GM12878 (cell line): Measurements from ENCODE around the gene RAD9A. TPM values are rescaled to one million over a fixed set of nuclear protein-coding genes. Genes with fewer than 3 reads are reported as not detected.

Source experiments
- ATAC-seq: fragments of 200-7000 bp; cut with Tn5 transposase; 3 replicates; pipeline ENCODE4 v1.9.1; 2020; ENCODE audit warnings: mild to moderate bottlenecking, moderate library complexity
- BruUV-seq: library from RNA; stranded (reverse); fragments of 400-500 nt; replicated peaks from 2 replicates; lab custom pipeline; 2021; lab: Mats Ljungman, UMichigan
- CTCF ChIA-PET: fragments of 300-600 bp; sonication (Branson Sonifier 250); formaldehyde crosslinking; extraction: SDS; loops from one replicate; lab custom pipeline; 2021; ENCODE audit warnings: inconsistent platforms; lab: Yijun Ruan, JAX
- POLR2A ChIA-PET: fragments of 350-600 bp; formaldehyde crosslinking; extraction: SDS; loops from one replicate; lab custom pipeline; 2021; ENCODE audit warnings: inconsistent platforms; lab: Charles Lee
- RAD21 ChIA-PET: fragments of 300-600 bp; sonication (Branson Sonifier 250); formaldehyde crosslinking; loops from one replicate; lab custom pipeline; 2023; ENCODE audit warnings: antibody characterized with exemption; ENCODE audit not compliant: unreplicated experiment; lab: Charles Lee
- SMC1A ChIA-PET: fragments of 300-600 bp; sonication (Branson Sonifier 250); formaldehyde crosslinking; loops from one replicate; lab custom pipeline; 2023; ENCODE audit not compliant: unreplicated experiment, uncharacterized antibody; lab: Charles Lee
- DNase-seq: peaks from one replicate; pipeline ENCODE4 v3.0.0-alpha.2; 2011; ENCODE audit warnings: low read depth, low spot score
- FAIRE-seq: peaks from 3 replicates; lab custom pipeline; 2011; peaks lifted over from hg19 to GRCh38; lab: Jason Lieb, UNC
- H2AFZ ChIP-seq: 2 replicates; pipeline ENCODE4 v1.6.0; 2011; ENCODE audit warnings: low read depth, low read length, control low read depth; ENCODE audit not compliant: control insufficient read depth
- H3K27ac ChIP-seq: 2 replicates; pipeline ENCODE4 v1.5.1; 2011; ENCODE audit warnings: control low read depth; ENCODE audit not compliant: control insufficient read depth, insufficient read depth
- H3K27me3 ChIP-seq, 2 experiments: replicated peaks in 1 of 2; 2 replicates each; pipeline versions ENCODE4 v1.6.0 to v1.6.1; 2011; ENCODE audit warnings: low read length in 1 of 2; ENCODE audit not compliant: control insufficient read depth in 2 of 2, insufficient read depth in 2 of 2
- H3K36me3 ChIP-seq, 2 experiments: 2 replicates each; pipeline ENCODE4 v1.5.1; 2011; ENCODE audit warnings: low read length in 1 of 2; ENCODE audit not compliant: control insufficient read depth in 2 of 2, insufficient read depth in 2 of 2
- H3K4me1 ChIP-seq: 2 replicates; pipeline ENCODE4 v1.6.1; 2011; ENCODE audit warnings: mild to moderate bottlenecking, low read length, moderate library complexity, mixed read lengths; ENCODE audit not compliant: control insufficient read depth, insufficient read depth
- H3K4me2 ChIP-seq: 2 replicates; pipeline ENCODE4 v1.6.0; 2011; ENCODE audit warnings: control low read depth; ENCODE audit not compliant: control insufficient read depth, insufficient read depth
- H3K4me3 ChIP-seq: fragments of 200-600 bp; sonication (generic); 2 replicates; pipeline ENCODE4 v1.5.1; 2016
- H3K79me2 ChIP-seq: 2 replicates; pipeline ENCODE4 v1.6.0; 2011; ENCODE audit warnings: low read length; ENCODE audit not compliant: control insufficient read depth, insufficient read depth
- H3K9ac ChIP-seq: 2 replicates; pipeline ENCODE4 v1.8.0; 2011; ENCODE audit warnings: low read length, control low read depth, mixed read lengths; ENCODE audit not compliant: control insufficient read depth, insufficient read depth
- H3K9me3 ChIP-seq: replicated peaks from 3 replicates; pipeline ENCODE4 v1.5.1; 2011; ENCODE audit warnings: mild to moderate bottlenecking, low read length; ENCODE audit not compliant: control insufficient read depth, insufficient read depth
- H4K20me1 ChIP-seq: 2 replicates; pipeline ENCODE4 v1.6.0; 2011; ENCODE audit not compliant: control insufficient read depth, insufficient read depth
- BHLHE40 ChIP-seq, 2 experiments: fragments of 450-650 bp in 1 of 2; IDR thresholded peaks; 2 replicates each; pipeline ENCODE4 v1.6.1; 2011 to 2017; ENCODE audit warnings: low read depth in 2 of 2, borderline replicate concordance in 1 of 2, improper control_type of control experiment in 1 of 2, low read length in 1 of 2, mild to moderate bottlenecking in 1 of 2
- GABPA ChIP-seq: IDR thresholded peaks from 2 replicates; pipeline ENCODE4 v1.6.1; 2014; ENCODE audit warnings: antibody characterized with exemption, low read depth, mild to moderate bottlenecking, inconsistent platforms
- JUND ChIP-seq: IDR thresholded peaks from 2 replicates; pipeline ENCODE4 v1.6.1; 2012; ENCODE audit warnings: low read depth, mild to moderate bottlenecking, low read length, improper control_type of control experiment, moderate library complexity
- KDM1A ChIP-seq: fragments of 200-600 bp; sonication (generic); IDR thresholded peaks from 2 replicates; pipeline ENCODE4 v1.6.1; 2016; ENCODE audit warnings: borderline replicate concordance
- MYB ChIP-seq: fragments of 150-350 bp; IDR thresholded peaks from 2 replicates; pipeline ENCODE4 v1.6.1; 2014; ENCODE audit warnings: mild to moderate bottlenecking, low read depth, low read length, borderline replicate concordance
- NBN ChIP-seq: fragments of 450-650 bp; IDR thresholded peaks from 2 replicates; pipeline ENCODE4 v1.6.1; 2016
- NFYA ChIP-seq: IDR thresholded peaks from 2 replicates; pipeline ENCODE4 v1.6.1; 2011; ENCODE audit warnings: low read depth, mild to moderate bottlenecking, low read length, improper control_type of control experiment, borderline replicate concordance
- NR2C1 ChIP-seq: fragments of 450-650 bp; IDR thresholded peaks from 2 replicates; pipeline ENCODE4 v1.6.1; 2017; ENCODE audit warnings: antibody characterized with exemption, mild to moderate bottlenecking, moderate library complexity
- RCOR1 ChIP-seq: conservative IDR thresholded peaks from 2 replicates; pipeline ENCODE4 v1.6.1; 2012; ENCODE audit warnings: low read depth, low read length, improper control_type of control experiment
- TBL1XR1 ChIP-seq: IDR thresholded peaks from 2 replicates; pipeline ENCODE4 v1.6.1; 2012; ENCODE audit warnings: low read depth, low read length, improper control_type of control experiment
- ZBED1 ChIP-seq: IDR thresholded peaks from 2 replicates; pipeline ENCODE4 v1.6.1; 2016; ENCODE audit warnings: borderline replicate concordance
- ZZZ3 ChIP-seq: IDR thresholded peaks from 2 replicates; pipeline ENCODE4 v1.6.1; 2011; ENCODE audit warnings: low read depth; ENCODE audit not compliant: control insufficient read depth, insufficient read length
- WGBS: methylation state at CpG from one replicate; pipeline ENCODE4 v1.1.6; 2016; ENCODE audit warnings: low lambda C conversion rate; ENCODE audit not compliant: insufficient replicate concordance, insufficient coverage; ENCODE audit errors: missing lambda C conversion rate; 5-methylcytosine and 5-hydroxymethylcytosine counted together
- in situ Hi-C: fragments of 300-500 bp; cut with MboI; formaldehyde crosslinking; loops from 9 replicates; pipeline ENCODE4 v1.14.3; 2018; ENCODE audit warnings: mixed read lengths
- intact Hi-C: fragments of 100-400 bp; cut with micrococcal nuclease; formaldehyde crosslinking; loops from one replicate; pipeline ENCODE4 v1.14.2; 2022; ENCODE audit not compliant: unreplicated experiment
- polyA plus RNA-seq, 11 experiments: library from polyadenylated mRNA; depleted of rRNA in 4 of 11; unstranded in 6 of 11; stranded (reverse) in 5 of 11; fragments of >200 nt; fragmentation: Nextera tagmentation in 4 of 11; fragmentation: Illumina TruSeq in 1 of 11; extraction: Ambion mirVana in 4 of 11; extraction: Trizol in 1 of 11; gene quantifications; 1 replicate in 1 of 11; 2 replicates in 10 of 11; pipeline versions ENCODE4 v1.2.1 to v1.2.3, GENCODE V29; 2011 to 2016; ENCODE audit warnings: inconsistent platforms in 2 of 11, missing spikeins in 2 of 11, low read depth in 1 of 11
- total RNA-seq, 4 experiments: library from RNA; depleted of rRNA in 3 of 4; stranded (reverse); fragments of >200 nt in 3 of 4; fragmentation: Illumina TruSeq in 1 of 4; extraction: Trizol in 1 of 4; gene quantifications; 2 replicates each; pipeline versions ENCODE4 v1.2.1 to v1.2.3, GENCODE V29; 2013 to 2021
- TF ChIP-seq, protein P1 (sequence below): fragments of 150-350 bp; IDR thresholded peaks from 2 replicates; pipeline ENCODE4 v1.6.1; 2016; ENCODE audit warnings: low read depth, low read length
- TF ChIP-seq, protein P2 (sequence below): fragments of 450-650 bp; IDR thresholded peaks from 2 replicates; pipeline ENCODE4 v1.6.1; 2017; ENCODE audit warnings: mild to moderate bottlenecking, low read depth, inconsistent platforms; ENCODE audit not compliant: poor library complexity, severe bottlenecking
- TF ChIP-seq, protein P3 (sequence below): IDR thresholded peaks from 2 replicates; pipeline ENCODE4 v1.6.1; 2011; ENCODE audit warnings: borderline replicate concordance, low read depth, mild to moderate bottlenecking, moderate library complexity, mixed read lengths, low read length; ENCODE audit not compliant: insufficient read depth; ENCODE audit errors: extremely low read length

RAD9A gene
- total and polyA plus RNA-seq, 10 of the 15 experiments (the other 5 are each of a cell fraction or from before 2014, with no cell fraction given), result 1.1 to 36.2 (median 19.8) TPM

DNA sequence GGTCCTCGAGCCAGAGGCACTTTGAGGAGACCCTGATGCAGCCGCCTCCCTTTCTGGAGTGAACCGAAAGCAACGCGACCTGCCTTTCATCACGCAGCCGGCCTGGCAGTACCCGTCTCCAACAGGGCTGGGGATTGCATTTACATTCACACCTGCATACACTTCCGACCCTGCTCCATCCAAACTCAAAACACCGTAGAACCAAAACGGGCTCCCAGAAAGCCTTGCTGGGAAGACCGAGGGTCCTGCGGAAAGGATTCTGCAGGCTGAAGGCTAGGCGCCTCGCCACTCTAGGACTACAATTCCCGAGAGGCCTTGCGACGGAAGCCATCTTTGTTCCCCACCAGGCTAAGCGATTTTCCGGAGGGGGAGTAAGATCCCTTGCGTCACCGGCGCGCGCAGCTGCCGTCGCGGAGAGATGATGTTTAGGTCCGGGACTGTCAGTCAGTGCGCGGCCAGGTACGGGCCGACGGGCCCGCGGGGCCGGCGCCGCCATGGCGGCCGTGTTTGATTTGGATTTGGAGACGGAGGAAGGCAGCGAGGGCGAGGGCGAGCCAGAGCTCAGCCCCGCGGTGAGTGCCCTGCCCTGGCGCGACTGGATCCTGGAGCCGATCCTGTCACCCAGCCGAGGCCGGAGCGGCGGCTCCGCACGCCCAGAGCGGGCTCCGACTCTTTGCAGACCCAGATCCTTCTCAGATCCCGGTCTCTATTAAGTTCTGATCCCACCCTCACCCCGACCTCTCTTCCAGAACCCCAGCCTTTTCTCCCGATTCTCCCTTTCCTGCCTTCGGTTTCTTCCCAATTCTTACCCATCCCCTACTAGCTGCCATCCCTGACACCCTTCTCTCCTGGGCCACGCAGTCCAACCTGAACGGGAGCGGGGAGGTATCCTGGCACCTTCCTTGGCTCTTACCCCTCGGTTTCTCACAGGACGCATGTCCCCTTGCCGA is 36.5 kb downstream of the RAD9A start, which contains the start of gene RPS6KB2:
Gene RPS6KB2 (plus strand): TSS at position 443 of the 950 bp plus-strand sequence. CDS start 52 bp downstream, at position 495.
- H3K27ac ChIP-seq, result peak within 1 kb of the TSS; percentile 69
- H3K27me3 ChIP-seq, result no peaks in the 10 kb centered on the region
- ATAC-seq (peak; percentile 85), FAIRE-seq (peak; percentile 100), DNase-seq (peak; percentile 95)
- BruUV-seq, result no TSS peak
- H4K20me1 ChIP-seq, result no peaks in the 10 kb centered on the region
- peak within 1 kb of the TSS; percentile 100 for H3K4me3 ChIP-seq
- H3K9ac ChIP-seq, result peak within 1 kb of the TSS; percentile 93
- H3K4me2 ChIP-seq, result peak within 1 kb of the TSS; percentile 81
- 1% methylated on average over 68 of the region's 68 CpGs for WGBS
- ChIA-PET SMC1A (interaction anchor here (1.0 to 2.3 kb wide), 4 partner anchors 10 to 29 kb away, joined by 3 to 10 read pairs (median 8); partner anchors contain the start of genes PPP1CA, PTPRCAP and TBC1D10C), RAD21 (interaction anchor here (0.8 to 2.1 kb wide), 10 partner anchors 9 to 83 kb away, joined by 3 to 8 read pairs (median 4); partner anchors contain the start of genes CORO1B, PITPNM1, PTPRCAP and TBC1D10C), POLR2A (interaction anchor here (0.6 to 4.4 kb wide), 17 partner anchors 10 to 75 kb away, joined by 3 to 28 read pairs (median 4); partner anchors contain the start of genes AIP, PPP1CA, PTPRCAP and TBC1D10C), CTCF (interaction anchor here (1.0 to 1.7 kb wide), 6 partner anchors 8 to 200 kb away, joined by 3 to 4 read pairs (median 3); partner anchors contain the start of genes PPP1CA and PTPRCAP)
- H3K79me2 ChIP-seq, result peaks cover 18% of the 10 kb centered on the region
- H3K4me1 ChIP-seq, result no peaks in the 10 kb centered on the region; the same call in 1 of the 2 replicates
- in situ Hi-C loops (no loop called here), intact Hi-C loops (no loop called here)
- H3K36me3 ChIP-seq, result peaks cover 0 to 2% of the 10 kb centered on the region in 2 experiments; a peak in 3 of 4 replicates
- H3K9me3 ChIP-seq, result no peaks in the 10 kb centered on the region
- H2AFZ ChIP-seq, result peak within 1 kb of the TSS; percentile 98
- TF ChIP-seq GABPA, result no peak
- no peak for TF ChIP-seq ZZZ3
- TF ChIP-seq, protein P1, sequence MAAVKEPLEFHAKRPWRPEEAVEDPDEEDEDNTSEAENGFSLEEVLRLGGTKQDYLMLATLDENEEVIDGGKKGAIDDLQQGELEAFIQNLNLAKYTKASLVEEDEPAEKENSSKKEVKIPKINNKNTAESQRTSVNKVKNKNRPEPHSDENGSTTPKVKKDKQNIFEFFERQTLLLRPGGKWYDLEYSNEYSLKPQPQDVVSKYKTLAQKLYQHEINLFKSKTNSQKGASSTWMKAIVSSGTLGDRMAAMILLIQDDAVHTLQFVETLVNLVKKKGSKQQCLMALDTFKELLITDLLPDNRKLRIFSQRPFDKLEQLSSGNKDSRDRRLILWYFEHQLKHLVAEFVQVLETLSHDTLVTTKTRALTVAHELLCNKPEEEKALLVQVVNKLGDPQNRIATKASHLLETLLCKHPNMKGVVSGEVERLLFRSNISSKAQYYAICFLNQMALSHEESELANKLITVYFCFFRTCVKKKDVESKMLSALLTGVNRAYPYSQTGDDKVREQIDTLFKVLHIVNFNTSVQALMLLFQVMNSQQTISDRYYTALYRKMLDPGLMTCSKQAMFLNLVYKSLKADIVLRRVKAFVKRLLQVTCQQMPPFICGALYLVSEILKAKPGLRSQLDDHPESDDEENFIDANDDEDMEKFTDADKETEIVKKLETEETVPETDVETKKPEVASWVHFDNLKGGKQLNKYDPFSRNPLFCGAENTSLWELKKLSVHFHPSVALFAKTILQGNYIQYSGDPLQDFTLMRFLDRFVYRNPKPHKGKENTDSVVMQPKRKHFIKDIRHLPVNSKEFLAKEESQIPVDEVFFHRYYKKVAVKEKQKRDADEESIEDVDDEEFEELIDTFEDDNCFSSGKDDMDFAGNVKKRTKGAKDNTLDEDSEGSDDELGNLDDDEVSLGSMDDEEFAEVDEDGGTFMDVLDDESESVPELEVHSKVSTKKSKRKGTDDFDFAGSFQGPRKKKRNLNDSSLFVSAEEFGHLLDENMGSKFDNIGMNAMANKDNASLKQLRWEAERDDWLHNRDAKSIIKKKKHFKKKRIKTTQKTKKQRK, result no peak
- TF ChIP-seq RCOR1, result no peak
- TF ChIP-seq BHLHE40 (IDR thresholded peaks at IDR 0.05; ENCODE audit: borderline replicate concordance in 1 of 2, low read depth in 2 of 2, low read length in 1 of 2), result peak; percentile 43 to 62; a peak in 3 of 4 replicates
- TF ChIP-seq KDM1A, result no peak
- TF ChIP-seq, protein P2, sequence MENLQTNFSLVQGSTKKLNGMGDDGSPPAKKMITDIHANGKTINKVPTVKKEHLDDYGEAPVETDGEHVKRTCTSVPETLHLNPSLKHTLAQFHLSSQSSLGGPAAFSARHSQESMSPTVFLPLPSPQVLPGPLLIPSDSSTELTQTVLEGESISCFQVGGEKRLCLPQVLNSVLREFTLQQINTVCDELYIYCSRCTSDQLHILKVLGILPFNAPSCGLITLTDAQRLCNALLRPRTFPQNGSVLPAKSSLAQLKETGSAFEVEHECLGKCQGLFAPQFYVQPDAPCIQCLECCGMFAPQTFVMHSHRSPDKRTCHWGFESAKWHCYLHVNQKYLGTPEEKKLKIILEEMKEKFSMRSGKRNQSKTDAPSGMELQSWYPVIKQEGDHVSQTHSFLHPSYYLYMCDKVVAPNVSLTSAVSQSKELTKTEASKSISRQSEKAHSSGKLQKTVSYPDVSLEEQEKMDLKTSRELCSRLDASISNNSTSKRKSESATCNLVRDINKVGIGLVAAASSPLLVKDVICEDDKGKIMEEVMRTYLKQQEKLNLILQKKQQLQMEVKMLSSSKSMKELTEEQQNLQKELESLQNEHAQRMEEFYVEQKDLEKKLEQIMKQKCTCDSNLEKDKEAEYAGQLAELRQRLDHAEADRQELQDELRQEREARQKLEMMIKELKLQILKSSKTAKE, result no peak
- no peak for TF ChIP-seq TBL1XR1
- TF ChIP-seq JUND, result no peak
- no peak for TF ChIP-seq ZBED1
- peak; percentile 99 for TF ChIP-seq NBN
- TF ChIP-seq MYB, result no peak
- TF ChIP-seq, protein P3, sequence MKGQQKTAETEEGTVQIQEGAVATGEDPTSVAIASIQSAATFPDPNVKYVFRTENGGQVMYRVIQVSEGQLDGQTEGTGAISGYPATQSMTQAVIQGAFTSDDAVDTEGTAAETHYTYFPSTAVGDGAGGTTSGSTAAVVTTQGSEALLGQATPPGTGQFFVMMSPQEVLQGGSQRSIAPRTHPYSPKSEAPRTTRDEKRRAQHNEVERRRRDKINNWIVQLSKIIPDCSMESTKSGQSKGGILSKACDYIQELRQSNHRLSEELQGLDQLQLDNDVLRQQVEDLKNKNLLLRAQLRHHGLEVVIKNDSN, result peak; percentile 31
- TF ChIP-seq NFYA, result no peak
- peak; percentile 70 for TF ChIP-seq NR2C1
